LNCaP clone FGC (cell line): ENCODE results near the gene SIK3.

Experiments
- DNase-seq: peaks from one replicate; pipeline ENCODE4 v3.0.0-alpha.2; 2011; ENCODE audit warnings: low read depth
- H3K4me3 ChIP-seq: 2 replicates; pipeline ENCODE4 v1.5.1; 2011; ENCODE audit warnings: mild to moderate bottlenecking, low read depth, low read length, control low read depth
- TF ChIP-seq, protein P1 (sequence below): IDR thresholded peaks from 2 replicates; pipeline ENCODE4 v1.5.1; 2012; ENCODE audit warnings: mild to moderate bottlenecking; ENCODE audit not compliant: control insufficient read depth, insufficient read depth; ENCODE audit errors: extremely low read depth

The SIK3 gene

DNA sequence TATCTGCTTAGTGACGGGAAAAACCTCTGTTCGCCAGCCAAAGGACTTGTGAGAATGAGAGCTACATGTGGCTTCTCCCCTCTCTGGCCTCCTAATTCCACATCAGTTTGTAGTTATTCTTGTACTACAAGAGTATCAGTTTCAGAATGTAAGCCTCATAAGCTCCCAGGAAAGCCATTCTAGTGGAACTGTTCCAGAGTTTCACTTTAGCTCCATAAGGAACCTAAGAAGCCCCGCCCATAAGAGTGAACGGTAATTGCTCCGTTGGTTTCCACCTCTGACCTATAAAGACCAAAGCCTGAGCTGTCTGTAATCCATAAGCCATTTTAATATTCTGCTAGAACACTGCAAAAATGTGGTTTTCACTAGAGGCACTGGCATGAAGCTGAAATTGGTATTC, 53.0 kb downstream of the SIK3 start:
- TF ChIP-seq, protein P1, sequence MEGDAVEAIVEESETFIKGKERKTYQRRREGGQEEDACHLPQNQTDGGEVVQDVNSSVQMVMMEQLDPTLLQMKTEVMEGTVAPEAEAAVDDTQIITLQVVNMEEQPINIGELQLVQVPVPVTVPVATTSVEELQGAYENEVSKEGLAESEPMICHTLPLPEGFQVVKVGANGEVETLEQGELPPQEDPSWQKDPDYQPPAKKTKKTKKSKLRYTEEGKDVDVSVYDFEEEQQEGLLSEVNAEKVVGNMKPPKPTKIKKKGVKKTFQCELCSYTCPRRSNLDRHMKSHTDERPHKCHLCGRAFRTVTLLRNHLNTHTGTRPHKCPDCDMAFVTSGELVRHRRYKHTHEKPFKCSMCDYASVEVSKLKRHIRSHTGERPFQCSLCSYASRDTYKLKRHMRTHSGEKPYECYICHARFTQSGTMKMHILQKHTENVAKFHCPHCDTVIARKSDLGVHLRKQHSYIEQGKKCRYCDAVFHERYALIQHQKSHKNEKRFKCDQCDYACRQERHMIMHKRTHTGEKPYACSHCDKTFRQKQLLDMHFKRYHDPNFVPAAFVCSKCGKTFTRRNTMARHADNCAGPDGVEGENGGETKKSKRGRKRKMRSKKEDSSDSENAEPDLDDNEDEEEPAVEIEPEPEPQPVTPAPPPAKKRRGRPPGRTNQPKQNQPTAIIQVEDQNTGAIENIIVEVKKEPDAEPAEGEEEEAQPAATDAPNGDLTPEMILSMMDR = no peak
- H3K4me3 ChIP-seq = no peak overlapping the region
- no peak for DNase-seq

DNA sequence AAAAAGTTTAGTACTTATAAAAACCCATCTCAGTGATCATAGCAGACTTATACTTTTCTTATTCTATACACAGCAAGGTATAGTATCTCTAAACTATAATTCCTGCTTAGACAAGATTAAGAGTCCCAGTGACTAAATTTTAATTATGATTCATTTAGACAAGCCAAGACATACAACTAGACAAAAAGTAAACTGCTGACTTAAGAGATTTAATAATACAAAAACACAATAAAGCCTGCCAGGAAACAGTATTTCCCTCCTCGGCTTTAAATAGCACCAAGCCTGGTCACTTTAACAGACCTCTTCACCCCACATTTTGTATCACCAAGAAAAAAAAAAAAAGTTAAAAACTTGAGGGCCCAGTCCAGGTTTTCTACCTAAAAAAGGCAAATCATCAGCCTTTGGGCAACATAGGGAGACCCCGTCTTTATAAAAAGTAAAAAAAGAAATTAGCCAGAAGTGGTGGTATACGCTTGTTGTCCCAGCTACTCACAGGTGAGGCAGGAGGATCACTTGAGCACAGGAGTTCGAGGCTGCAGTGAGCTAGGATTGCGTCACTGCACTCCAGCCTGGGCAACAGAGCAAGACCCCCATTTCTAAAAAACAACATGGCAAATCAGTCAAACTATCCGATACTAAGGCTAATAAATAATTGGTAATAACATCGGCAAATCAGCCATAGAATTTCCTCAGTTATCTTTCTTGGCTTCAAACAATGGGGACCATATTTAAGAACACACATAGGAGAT, 53.8 kb downstream of the SIK3 start:
- DNase-seq = no peak
- H3K4me3 ChIP-seq = no peak overlapping the region
- TF ChIP-seq, protein P1 = no peak

DNA sequence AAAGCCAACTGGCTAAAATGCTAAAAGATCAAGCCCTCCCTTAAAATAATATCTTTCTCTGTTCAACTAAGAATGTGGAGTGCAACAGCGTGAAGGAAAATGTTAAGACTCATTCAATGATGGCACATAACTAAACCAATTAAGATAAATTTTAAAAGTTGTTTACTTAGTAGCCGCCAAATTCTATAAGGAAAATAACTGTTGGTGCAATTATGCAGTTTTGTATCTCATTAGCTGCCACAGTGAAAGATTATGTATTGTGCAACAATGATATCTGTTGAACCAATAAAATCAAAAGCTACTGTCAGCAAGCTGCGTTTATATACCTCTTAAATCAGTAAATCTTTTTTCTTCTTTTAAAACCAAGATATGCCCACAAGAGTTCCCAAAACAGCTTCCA, 55.5 kb downstream of the SIK3 start:
- no peak overlapping the region for H3K4me3 ChIP-seq
- TF ChIP-seq, protein P1 = no peak
- DNase-seq = no peak

DNA sequence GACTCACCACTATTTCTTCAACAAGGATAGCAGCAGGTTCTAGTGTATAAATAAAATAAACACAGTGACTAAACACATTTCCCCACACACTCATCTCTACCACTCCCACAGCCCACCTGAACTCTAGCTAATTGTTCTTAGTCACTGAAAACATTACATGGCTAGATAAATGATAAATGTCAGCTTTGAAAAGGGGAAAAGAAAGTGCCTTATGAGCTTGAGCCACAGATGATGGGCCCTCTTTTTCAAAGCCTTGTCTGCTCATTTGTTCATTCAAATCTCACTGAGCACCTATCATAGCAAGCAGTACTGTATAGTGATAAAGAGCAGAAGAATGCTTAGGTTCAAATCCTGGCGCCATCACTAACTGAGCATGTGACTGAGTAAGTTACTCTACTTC, 58.3 kb downstream of the SIK3 start:
- DNase-seq = no peak

DNA sequence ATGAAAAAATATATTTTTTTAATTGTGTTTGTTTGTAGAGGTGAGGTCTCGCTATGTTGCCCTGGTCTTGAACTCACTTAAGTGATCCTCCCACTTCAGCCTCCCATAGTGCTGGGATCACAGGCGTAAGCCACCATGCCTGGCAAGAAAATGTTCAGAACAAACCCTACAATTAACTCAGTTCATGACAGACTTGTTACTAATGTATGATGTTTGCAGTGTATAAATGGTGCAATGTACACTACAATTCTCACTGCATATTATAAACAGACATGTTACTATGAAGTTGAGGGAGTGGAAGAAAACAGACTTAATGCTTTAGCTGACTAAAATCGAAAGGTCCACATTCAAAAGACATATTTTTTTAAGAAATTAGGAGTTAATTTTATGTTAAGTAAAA, 59.0 kb downstream of the SIK3 start:
- H3K4me3 ChIP-seq = no peak overlapping the region
- TF ChIP-seq, protein P1 = no peak
- no peak for DNase-seq

More for the DNA sequence above, 58.3 kb downstream of the SIK3 start:
- TF ChIP-seq, protein P1 = no peak
- no peak overlapping the region for H3K4me3 ChIP-seq

DNA sequence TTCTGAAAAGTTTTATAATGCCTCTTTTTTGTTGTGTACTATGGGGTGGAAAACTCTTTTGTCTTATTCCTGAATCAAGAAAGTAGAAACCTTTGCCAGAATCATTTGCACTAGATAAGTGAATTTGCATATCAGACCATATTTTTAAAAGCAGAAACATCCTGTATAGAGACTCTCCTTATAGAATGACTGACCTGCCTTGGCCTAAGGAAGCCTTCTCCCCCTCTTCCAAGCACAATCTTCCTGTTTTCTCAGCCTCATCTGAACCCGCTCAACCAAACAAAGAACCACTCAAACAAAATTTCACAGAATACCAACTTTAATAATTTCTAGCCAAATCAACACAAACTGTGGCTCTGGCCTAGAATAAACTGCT, 60.3 kb downstream of the SIK3 start:
- TF ChIP-seq, protein P1 = no peak
- no peak for DNase-seq
- no peak overlapping the region for H3K4me3 ChIP-seq
